ENCODE results near the gene ZNF511. TPM values are rescaled to one million over a fixed set of nuclear protein-coding genes. Genes with fewer than 3 reads are reported as not detected.

The ZNF511 gene
- total RNA-seq, 1 experiment from 2014 or later = 37.9 TPM

GRCh38 chr10:133356549-133357284 is 48.0 kb downstream of the ZNF511 start:
- Histone ChIP-seq H3K9me3 (replicated peaks) (no peaks in the 10 kb centered on the region), H3K27ac (no peak overlapping the region), H3K4me1 (replicated peaks) (peaks cover 10% of the 10 kb centered on the region), H3K4me3 (peak overlapping the region; percentile 41), H3K36me3 (peaks cover under 1% of the 10 kb centered on the region; the same call in 1 of the 2 replicates), H3K27me3 (replicated peaks) (0 out of 2 replicates have a peak, but pooled peaks cover 2% of the 10 kb centered on the region)
- no peak for DNase-seq (ENCODE audit: low read depth in 1 of 2, low spot score in 2 of 2)

GRCh38 chr10:133357285-133358161 is 48.8 kb downstream of the ZNF511 start, which contains the start of gene FUOM:
Gene FUOM (minus strand): TSS chr10:133358019. CDS start chr10:133358007, 12 bp downstream.
- Histone ChIP-seq H3K4me1 (replicated peaks) (peaks cover 10% of the 10 kb centered on the region), H3K4me3 (peak within 1 kb of the TSS; percentile 41), H3K27ac (no peak within 1 kb of the TSS), H3K27me3 (replicated peaks) (0 out of 2 replicates have a peak, but pooled peaks cover 2% of the 10 kb centered on the region), H3K9me3 (replicated peaks) (no peaks in the 10 kb centered on the region), H3K36me3 (peaks cover 5% of the 10 kb centered on the region)
- DNase-seq (ENCODE audit: low read depth in 1 of 2, low spot score in 2 of 2) = no peak

DNA sequence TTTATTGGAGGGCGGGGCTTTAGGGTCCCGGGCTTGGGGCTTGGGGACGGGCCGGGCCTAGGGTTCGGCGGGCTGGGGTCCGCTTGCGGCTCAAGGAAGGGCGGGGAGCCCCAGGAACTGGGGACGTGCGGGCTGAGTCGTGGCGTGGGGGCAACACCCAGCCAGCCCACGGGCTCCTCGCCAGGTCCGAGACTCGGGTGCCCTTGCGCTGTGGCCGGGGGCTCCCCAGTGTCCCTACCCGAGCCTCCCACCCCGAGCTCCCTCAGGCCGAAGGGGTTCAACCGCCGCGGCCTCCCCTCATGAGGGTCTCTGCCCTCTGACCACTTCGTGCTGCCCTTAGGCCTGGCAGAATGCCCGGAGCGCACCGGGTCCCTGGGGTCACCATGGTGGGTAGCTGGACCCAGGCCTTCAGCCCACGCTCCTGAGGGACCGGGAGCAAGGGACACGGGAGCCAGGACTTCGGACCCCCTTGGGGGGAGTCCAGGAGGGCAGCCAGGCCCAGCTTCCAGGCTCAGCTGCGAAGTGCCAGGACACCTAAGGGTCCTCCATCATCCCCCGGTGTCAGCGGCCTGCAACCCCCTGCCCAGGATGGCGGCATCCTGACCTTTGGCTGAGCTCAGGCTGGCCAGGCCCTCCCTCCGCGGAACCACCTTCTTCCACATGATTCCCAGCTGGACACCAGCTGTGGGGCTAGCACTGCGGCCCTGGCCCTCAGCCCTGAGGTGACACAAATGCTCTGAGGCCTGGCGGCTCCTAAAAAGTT is 49.6 kb downstream of the ZNF511 start:
- H3K27ac ChIP-seq = no peak overlapping the region
- DNase-seq (ENCODE audit: low read depth in 1 of 2, low spot score in 2 of 2) = no peak

GRCh38 chr10:133358925-133359310 is 50.2 kb downstream of the ZNF511 start:
- H3K27me3 ChIP-seq (replicated peaks) = 0 out of 2 replicates have a peak, but pooled peaks cover 2% of the 10 kb centered on the region

More for the DNA sequence above, 49.6 kb downstream of the ZNF511 start:
- Histone ChIP-seq H3K4me1 (replicated peaks) (peaks cover 10% of the 10 kb centered on the region), H3K36me3 (peaks cover 13% of the 10 kb centered on the region), H3K4me3 (no peak overlapping the region), H3K9me3 (replicated peaks) (no peaks in the 10 kb centered on the region), H3K27me3 (replicated peaks) (0 out of 2 replicates have a peak, but pooled peaks cover 2% of the 10 kb centered on the region)

DNA sequence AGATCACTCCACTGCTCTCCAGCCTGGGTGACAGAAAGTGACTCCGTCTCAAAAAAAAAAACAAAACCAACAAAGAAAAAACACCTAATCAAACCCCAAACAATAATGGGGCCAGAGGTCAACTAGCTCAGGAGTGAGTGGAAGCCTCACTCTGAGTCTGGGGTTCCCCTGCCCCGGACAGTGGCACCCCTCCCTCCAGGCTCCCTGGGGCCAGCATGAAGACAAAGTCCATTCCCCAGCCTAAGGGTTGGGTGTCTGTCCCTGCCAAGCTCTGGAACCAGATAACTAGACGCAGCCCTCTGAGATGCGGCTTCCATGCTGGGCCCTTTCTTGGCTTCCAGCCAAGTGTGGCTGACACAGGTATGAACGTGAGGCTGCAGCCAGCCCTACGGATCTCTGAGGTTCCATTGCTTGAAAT is 50.8 kb downstream of the ZNF511 start:
- H3K36me3 ChIP-seq = peaks cover 19% of the 10 kb centered on the region
- no peak overlapping the region for H3K4me3 ChIP-seq
- no peak overlapping the region for H3K27ac ChIP-seq

More at GRCh38 chr10:133358925-133359310, 50.2 kb downstream of the ZNF511 start:
- Histone ChIP-seq H3K4me1 (replicated peaks) (peaks cover 10% of the 10 kb centered on the region), H3K9me3 (replicated peaks) (no peaks in the 10 kb centered on the region), H3K36me3 (peaks cover 16% of the 10 kb centered on the region), H3K4me3 (no peak overlapping the region), H3K27ac (no peak overlapping the region)
- no peak for DNase-seq (ENCODE audit: low read depth in 1 of 2, low spot score in 2 of 2)

DNA sequence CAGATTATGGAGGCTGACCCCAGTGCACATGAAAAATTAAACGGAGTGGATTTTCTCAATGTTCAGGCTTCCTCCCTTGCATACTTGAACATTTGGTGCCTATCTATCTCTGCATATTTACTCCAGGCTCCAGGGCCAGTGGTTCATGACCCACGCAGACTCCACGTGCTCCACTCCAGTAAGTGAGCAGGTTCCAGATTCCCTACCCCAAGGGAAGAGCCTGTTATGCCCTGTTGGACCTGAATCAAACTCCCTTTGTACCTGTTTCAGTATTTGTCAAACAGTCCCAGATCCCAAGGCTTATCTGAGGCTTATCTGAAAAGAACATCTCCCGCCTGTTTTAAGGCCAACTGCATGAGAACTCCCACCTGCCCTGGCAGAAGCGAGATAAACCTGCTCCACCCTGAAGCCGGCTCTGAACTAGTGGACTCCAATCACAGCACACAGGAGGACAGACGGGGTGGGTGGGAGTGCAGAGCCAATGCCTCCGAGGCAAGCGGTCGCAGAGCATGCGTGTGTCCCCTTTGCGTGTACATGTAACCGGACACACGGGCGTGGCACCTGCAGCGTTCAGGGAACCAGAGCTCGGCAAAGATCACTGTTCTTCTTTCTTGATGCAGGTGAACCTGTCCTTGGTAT is 51.4 kb downstream of the ZNF511 start:
- Histone ChIP-seq H3K4me3 (no peak overlapping the region), H3K36me3 (peaks cover 24% of the 10 kb centered on the region), H3K27me3 (replicated peaks) (0 out of 2 replicates have a peak, but pooled peaks cover 2% of the 10 kb centered on the region), H3K4me1 (replicated peaks) (peaks cover 10% of the 10 kb centered on the region), H3K27ac (no peak overlapping the region), H3K9me3 (replicated peaks) (no peaks in the 10 kb centered on the region)
- DNase-seq (ENCODE audit: low read depth in 1 of 2, low spot score in 2 of 2) = peak in 1 of 2 experiments; percentile 41

More for the DNA sequence above, 50.8 kb downstream of the ZNF511 start:
- 0 out of 2 replicates have a peak, but pooled peaks cover 2% of the 10 kb centered on the region for H3K27me3 ChIP-seq (replicated peaks)
- peaks cover 10% of the 10 kb centered on the region for H3K4me1 ChIP-seq (replicated peaks)
- no peaks in the 10 kb centered on the region for H3K9me3 ChIP-seq (replicated peaks)
- DNase-seq (ENCODE audit: low read depth in 1 of 2, low spot score in 2 of 2) = no peak

- peaks cover 36% of the 10 kb centered on the region for H3K36me3 ChIP-seq
- H3K4me1 ChIP-seq (replicated peaks) = peaks cover 10% of the 10 kb centered on the region
- H3K27me3 ChIP-seq (replicated peaks) = 0 out of 2 replicates have a peak, but pooled peaks cover 2% of the 10 kb centered on the region
Observed at GRCh38 chr10:133361227-133361626, 52.5 kb downstream of the ZNF511 start.

DNA sequence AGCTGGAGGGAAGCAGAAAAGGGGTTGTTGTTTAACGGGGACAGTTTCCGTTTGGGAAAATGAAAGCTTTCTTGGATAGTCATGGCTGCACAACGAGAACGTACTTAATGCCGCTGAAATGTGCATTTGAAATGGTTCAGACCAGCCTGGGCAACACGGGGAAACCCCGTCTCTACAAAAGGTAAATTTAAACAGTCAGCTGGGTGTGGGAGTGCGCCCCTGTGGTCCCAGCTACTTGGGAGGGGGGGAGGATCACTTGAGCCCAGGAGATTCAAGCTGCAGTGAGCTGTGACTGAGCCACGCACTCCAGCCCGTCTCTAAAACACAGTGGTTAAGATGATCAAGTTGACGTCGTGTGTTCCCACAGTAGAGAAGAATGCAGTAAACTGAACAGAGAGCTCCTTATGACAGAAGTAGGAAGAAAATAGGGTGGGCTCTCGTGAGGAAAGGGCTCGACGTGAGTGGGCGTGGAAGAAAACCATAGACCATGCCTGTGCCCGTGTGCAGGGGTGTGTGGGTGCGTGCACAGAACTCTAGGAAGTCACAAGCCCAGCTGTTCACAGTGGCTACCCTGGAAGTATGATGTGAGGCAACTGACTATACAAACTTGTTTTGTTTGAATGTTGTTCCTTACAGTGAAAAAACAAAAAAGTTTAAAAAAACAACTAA is 53.2 kb downstream of the ZNF511 start:
- H3K27ac ChIP-seq = no peak overlapping the region
- no peak overlapping the region for H3K4me3 ChIP-seq
- H3K9me3 ChIP-seq (replicated peaks) = no peaks in the 10 kb centered on the region
- no peak for DNase-seq (ENCODE audit: low read depth in 1 of 2, low spot score in 2 of 2)
- peaks cover 40% of the 10 kb centered on the region for H3K36me3 ChIP-seq
- 0 out of 2 replicates have a peak, but pooled peaks cover 2% of the 10 kb centered on the region for H3K27me3 ChIP-seq (replicated peaks)
- peaks cover 8% of the 10 kb centered on the region for H3K4me1 ChIP-seq (replicated peaks)

More at GRCh38 chr10:133361227-133361626, 52.5 kb downstream of the ZNF511 start:
- Histone ChIP-seq H3K4me3 (no peak overlapping the region), H3K27ac (no peak overlapping the region), H3K9me3 (replicated peaks) (no peaks in the 10 kb centered on the region)
- DNase-seq (ENCODE audit: low read depth in 1 of 2, low spot score in 2 of 2) = no peak

Other genes with a start within 250 kb of the ZNF511 start
- not detected in 2 replicates for gene ADGRA1, start 221.0 kb upstream of the ZNF511 start, total RNA-seq (2014; rRNA removed; shearing (Covaris generic))
- 0.11 TPM in 1 of 2 replicates, not detected in the other for gene KNDC1, start 148.7 kb upstream of the ZNF511 start, total RNA-seq (2014; rRNA removed; shearing (Covaris generic))
- not detected in 2 replicates for gene UTF1, start 78.7 kb upstream of the ZNF511 start, total RNA-seq (2014; rRNA removed; shearing (Covaris generic))
- gene VENTX, start 71.1 kb upstream of the ZNF511 start, total RNA-seq (2014; rRNA removed; shearing (Covaris generic)) = not detected in 2 replicates
- gene ADAM8, start 32.0 kb upstream of the ZNF511 start, total RNA-seq (2014; rRNA removed; shearing (Covaris generic)) = 0.03 TPM in 1 of 2 replicates, not detected in the other
- 49.7 and 74.3 TPM in 2 replicates for gene TUBGCP2, start within 50 bp of the ZNF511 start, total RNA-seq (2014; rRNA removed; shearing (Covaris generic))
- gene CALY, start 28.0 kb downstream of the ZNF511 start, total RNA-seq (2014; rRNA removed; shearing (Covaris generic)) = not detected in 2 replicates
- not detected in 2 replicates for gene PRAP1, start 38.5 kb downstream of the ZNF511 start, total RNA-seq (2014; rRNA removed; shearing (Covaris generic))
- 2.5 and 6.2 TPM in 2 replicates for gene FUOM, start 49.1 kb downstream of the ZNF511 start, total RNA-seq (2014; rRNA removed; shearing (Covaris generic))
- 106 and 145 TPM in 2 replicates for gene ECHS1, start 64.4 kb downstream of the ZNF511 start, total RNA-seq (2014; rRNA removed; shearing (Covaris generic))
- 8.7 and 9.9 TPM in 2 replicates for gene PAOX, start 70.3 kb downstream of the ZNF511 start, total RNA-seq (2014; rRNA removed; shearing (Covaris generic))
- 36.8 and 50.5 TPM in 2 replicates for gene MTG1, start 85.2 kb downstream of the ZNF511 start, total RNA-seq (2014; rRNA removed; shearing (Covaris generic))
- not detected in 2 replicates for gene SPRN, start 115.7 kb downstream of the ZNF511 start, total RNA-seq (2014; rRNA removed; shearing (Covaris generic))
- 0.09 and 0.18 TPM in 2 replicates for gene SCART1, start 145.0 kb downstream of the ZNF511 start, total RNA-seq (2014; rRNA removed; shearing (Covaris generic))
- 0.37 TPM in 1 of 2 replicates, not detected in the other for gene CYP2E1, start 218.4 kb downstream of the ZNF511 start, total RNA-seq (2014; rRNA removed; shearing (Covaris generic))

Data from SJSA1 (cell line).